HepG2 (cell line): Measurements from ENCODE around the gene ARMH3.

ENCODE experiments used
- ATF2 ChIP-seq: sonication (generic); formaldehyde crosslinking; IDR thresholded peaks from 2 replicates; pipeline ENCODE4 v1.4.0; 2020; ENCODE audit warnings: missing genetic modification reagents
- CTCF ChIP-seq: sonication (generic); formaldehyde crosslinking; IDR thresholded peaks from 2 replicates; pipeline ENCODE4 v1.5.0; 2020; ENCODE audit warnings: mild to moderate bottlenecking, missing genetic modification reagents, moderate library complexity
- MED1 ChIP-seq: sonication (generic); formaldehyde crosslinking; IDR thresholded peaks from 2 replicates; pipeline ENCODE4 v1.4.0; 2020; ENCODE audit warnings: missing genetic modification reagents
- PAF1 ChIP-seq: IDR thresholded peaks from 2 replicates; pipeline ENCODE4 v1.6.1; 2016; ENCODE audit warnings: missing genetic modification reagents, missing compliant biosample characterization
- POLR2A ChIP-seq, 2 experiments: IDR thresholded peaks; 2 replicates each; pipeline ENCODE4 v1.6.1; 2011; ENCODE audit warnings: low read depth in 2 of 2, low read length in 2 of 2, mild to moderate bottlenecking in 1 of 2, moderate library complexity in 1 of 2; ENCODE audit not compliant: insufficient read depth in 1 of 2
- TCF7L2 ChIP-seq: IDR thresholded peaks from 2 replicates; pipeline ENCODE4 v1.6.1; 2011; ENCODE audit warnings: mild to moderate bottlenecking, low read depth, low read length, moderate library complexity
- TFE3 ChIP-seq: IDR thresholded peaks from 2 replicates; pipeline ENCODE4 v1.6.1; 2016
- YY1 ChIP-seq: IDR thresholded peaks from 2 replicates; pipeline ENCODE4 v1.6.1; 2011; ENCODE audit warnings: low read length, low read depth, moderate library complexity, mild to moderate bottlenecking; ENCODE audit not compliant: insufficient read depth, insufficient replicate concordance
- ZNF776 ChIP-seq: sonication (generic); formaldehyde crosslinking; IDR thresholded peaks from 2 replicates; pipeline ENCODE4 v1.4.0; 2020; ENCODE audit warnings: mild to moderate bottlenecking, missing genetic modification reagents

DNA sequence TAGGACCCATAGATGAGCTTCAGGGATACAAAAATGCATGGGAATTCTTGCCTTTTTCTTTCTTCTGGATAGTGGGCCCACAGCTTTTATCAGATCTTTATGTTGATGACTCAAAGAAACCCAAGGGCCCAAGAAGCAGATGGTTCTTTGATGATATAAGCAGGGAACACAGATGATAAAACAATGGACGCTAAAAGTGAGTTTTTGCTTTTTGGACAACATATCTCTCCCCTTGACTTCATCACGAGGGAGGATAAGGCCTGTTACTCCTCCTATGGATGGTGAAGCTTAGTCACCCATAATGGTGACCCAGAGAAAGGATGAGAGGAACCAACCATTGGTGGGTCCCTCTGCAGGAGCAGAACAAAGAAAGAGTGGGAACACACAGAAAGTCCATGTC lies 231.2 kb downstream of the ARMH3 start:
- TF ChIP-seq PAF1 (CRISPR knock-in tag) (no peak), ATF2 (no peak), MED1 (CRISPR knock-in tag) (no peak), YY1 (no peak), ZNF776 (CRISPR knock-in tag) (no peak), CTCF (no peak), POLR2A (IDR thresholded peaks at IDR 0.05; ENCODE audit: insufficient read depth in 1 of 2, low read depth in 2 of 2, low read length in 2 of 2) (no peak), TCF7L2 (no peak), TFE3 (CRISPR knock-in tag) (no peak)
